Tibial nerve (tissue), 4 donors: ENCODE results near the gene CRYAB. TPM values are rescaled to one million over a fixed set of nuclear protein-coding genes. Genes with fewer than 3 reads are reported as not detected.

Source experiments
- DNase-seq, 2 donors: peaks; one replicate each; pipeline ENCODE4 v3.0.0-alpha.2; 2019; ENCODE audit warnings: low spot score in 2 of 2
- H3K27ac ChIP-seq, 4 donors: fragments of 200-600 bp; sonication (generic) in 3 of 4; one replicate each; pipeline ENCODE4 v1.5.1; 2017 to 2019; ENCODE audit warnings: mild to moderate bottlenecking in 1 of 4
- H3K27me3 ChIP-seq, 2 donors: fragments of 200-600 bp; sonication (generic) in 1 of 2; one replicate each; pipeline versions ENCODE4 v1.5.1 to v1.6.0; 2017 to 2019
- H3K36me3 ChIP-seq, 3 donors: fragments of 200-600 bp; sonication (generic); one replicate each; pipeline ENCODE4 v1.5.1; 2018 to 2019
- H3K4me1 ChIP-seq, 4 donors: fragments of 200-600 bp; sonication (generic) in 3 of 4; one replicate each; pipeline ENCODE4 v1.5.1; 2017 to 2019
- H3K4me3 ChIP-seq, 4 donors: fragments of 200-600 bp; sonication (generic) in 3 of 4; one replicate each; pipeline ENCODE4 v1.5.1; 2017 to 2019; ENCODE audit warnings: mild to moderate bottlenecking in 1 of 4, moderate library complexity in 1 of 4
- H3K9me3 ChIP-seq, 4 donors: fragments of 200-600 bp; sonication (generic) in 3 of 4; one replicate each; pipeline ENCODE4 v1.5.1; 2017 to 2019
- CTCF ChIP-seq, 5 experiments: fragments of 200-600 bp in 3 of 5; fragments of 450-650 bp in 2 of 5; sonication (generic) in 3 of 5; IDR thresholded peaks; one replicate each; pipeline ENCODE4 v1.5.1; 2016 to 2019; ENCODE audit warnings: antibody characterized with exemption in 5 of 5, mild to moderate bottlenecking in 3 of 5, moderate library complexity in 2 of 5
- EP300 ChIP-seq, 2 donors: sonication (generic); formaldehyde crosslinking; IDR thresholded peaks; one replicate each; pipeline ENCODE4 v1.6.1; 2017; ENCODE audit warnings: antibody characterized with exemption in 2 of 2, mild to moderate bottlenecking in 1 of 2
- POLR2A ChIP-seq, 2 donors: fragments of 450-650 bp; IDR thresholded peaks; one replicate each; pipeline ENCODE4 v1.6.1; 2017; ENCODE audit warnings: antibody characterized with exemption in 2 of 2, mild to moderate bottlenecking in 2 of 2, moderate library complexity in 2 of 2
- WGBS, 2 donors: methylation state at CpG; one replicate each; pipeline ENCODE4 v1.1.5; 2018; 5-methylcytosine and 5-hydroxymethylcytosine counted together
- total RNA-seq, 4 donors: library from RNA; depleted of rRNA; stranded (reverse); fragments of >200 nt; gene quantifications; one replicate each; pipeline ENCODE4 v1.1.0, GENCODE V29; 2016

CRYAB gene
- total RNA-seq, 4 donors from 2014 or later, result 353 to 879 (median 645) TPM

DNA sequence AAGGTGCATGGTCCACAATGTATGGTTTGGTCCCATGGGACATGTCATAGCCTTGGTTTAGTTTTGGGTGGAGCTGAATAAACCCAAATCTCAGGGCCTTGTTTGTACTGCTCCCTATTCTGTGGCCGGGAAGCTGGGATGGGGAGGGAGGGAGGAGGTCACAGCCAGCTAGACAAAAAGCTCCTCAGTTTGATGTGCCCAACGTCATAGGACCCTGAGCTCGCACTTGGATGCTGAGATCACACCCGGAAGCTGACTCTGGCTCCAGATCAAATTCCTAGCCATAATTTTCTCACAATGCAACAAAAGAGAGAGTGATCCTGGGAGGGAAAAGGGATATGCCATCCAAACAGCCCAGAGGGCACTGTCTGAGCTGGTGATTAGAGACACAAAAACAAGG lies 2.4 kb upstream of the CRYAB start:
- Histone ChIP-seq H3K36me3 (peaks cover 0 to 17% (median 0%) of the 10 kb centered on the region in 3 donors), H3K27me3 (no peaks in the 10 kb centered on the region), H3K9me3 (no peaks in the 10 kb centered on the region), H3K27ac (peak overlapping the region; percentile 85 to 99 (median 94)), H3K4me1 (peaks cover 0 to 23% (median 3%) of the 10 kb centered on the region in 4 donors), H3K4me3 (peak overlapping the region; percentile 44 to 65 (median 57))
- TF ChIP-seq EP300 (IDR thresholded peaks at IDR 0.05), result peak; percentile 79 to 95
- TF ChIP-seq POLR2A (IDR thresholded peaks at IDR 0.05), result peak; percentile 58 to 82
- TF ChIP-seq CTCF (IDR thresholded peaks at IDR 0.05), result no peak
- DNase-seq, result peak; percentile 64 to 81
- 14 to 24% methylated on average over 4 of the region's 4 CpGs for WGBS, 2 donors

GRCh38 chr11:111913031-111913861 lies 1.7 kb upstream of the CRYAB start:
- H3K36me3 ChIP-seq, result peaks cover 0 to 24% (median 0%) of the 10 kb centered on the region in 3 donors
- peak overlapping the region; percentile 44 to 65 (median 57) for H3K4me3 ChIP-seq
- peak overlapping the region; percentile 85 to 99 (median 94) for H3K27ac ChIP-seq
- peak in 1 of 2 donors; percentile 41 for DNase-seq
- TF ChIP-seq EP300 (IDR thresholded peaks at IDR 0.05), result peak in 1 of 2 donors; percentile 39
- peak in 1 of 2 donors; percentile 21 for TF ChIP-seq POLR2A (IDR thresholded peaks at IDR 0.05)
- no peak for TF ChIP-seq CTCF (IDR thresholded peaks at IDR 0.05)
- H3K9me3 ChIP-seq, result no peaks in the 10 kb centered on the region
- no peaks in the 10 kb centered on the region for H3K27me3 ChIP-seq
- WGBS, 2 donors, result 13 to 35% methylated on average over 18 to 24 of the region's 24 CpGs
- peaks cover 0 to 21% (median 3%) of the 10 kb centered on the region in 4 donors for H3K4me1 ChIP-seq

- WGBS, 2 donors, result 0 to 4% methylated on average over 7 to 20 of the region's 26 CpGs
- peak within 1 kb of the TSS; percentile 85 to 99 (median 94) for H3K27ac ChIP-seq
- H3K36me3 ChIP-seq, result peaks cover 0 to 31% (median 0%) of the 10 kb centered on the region in 3 donors
- H3K4me1 ChIP-seq, result peaks cover 0 to 25% (median 3%) of the 10 kb centered on the region in 4 donors
- no peak for TF ChIP-seq EP300 (IDR thresholded peaks at IDR 0.05)
- no peak for TF ChIP-seq CTCF (IDR thresholded peaks at IDR 0.05)
- no peak for TF ChIP-seq POLR2A (IDR thresholded peaks at IDR 0.05)
- H3K4me3 ChIP-seq, result peak within 1 kb of the TSS; percentile 44 to 65 (median 57)
- no peaks in the 10 kb centered on the region for H3K27me3 ChIP-seq
- no peaks in the 10 kb centered on the region for H3K9me3 ChIP-seq
- no peak for DNase-seq
Observed at GRCh38 chr11:111912535-111912934, 965 bp upstream of the CRYAB start, which contains the start of gene HSPB2. HSPB2 (plus strand) TSS chr11:111912734; CDS start chr11:111912830, 96 bp downstream.

DNA sequence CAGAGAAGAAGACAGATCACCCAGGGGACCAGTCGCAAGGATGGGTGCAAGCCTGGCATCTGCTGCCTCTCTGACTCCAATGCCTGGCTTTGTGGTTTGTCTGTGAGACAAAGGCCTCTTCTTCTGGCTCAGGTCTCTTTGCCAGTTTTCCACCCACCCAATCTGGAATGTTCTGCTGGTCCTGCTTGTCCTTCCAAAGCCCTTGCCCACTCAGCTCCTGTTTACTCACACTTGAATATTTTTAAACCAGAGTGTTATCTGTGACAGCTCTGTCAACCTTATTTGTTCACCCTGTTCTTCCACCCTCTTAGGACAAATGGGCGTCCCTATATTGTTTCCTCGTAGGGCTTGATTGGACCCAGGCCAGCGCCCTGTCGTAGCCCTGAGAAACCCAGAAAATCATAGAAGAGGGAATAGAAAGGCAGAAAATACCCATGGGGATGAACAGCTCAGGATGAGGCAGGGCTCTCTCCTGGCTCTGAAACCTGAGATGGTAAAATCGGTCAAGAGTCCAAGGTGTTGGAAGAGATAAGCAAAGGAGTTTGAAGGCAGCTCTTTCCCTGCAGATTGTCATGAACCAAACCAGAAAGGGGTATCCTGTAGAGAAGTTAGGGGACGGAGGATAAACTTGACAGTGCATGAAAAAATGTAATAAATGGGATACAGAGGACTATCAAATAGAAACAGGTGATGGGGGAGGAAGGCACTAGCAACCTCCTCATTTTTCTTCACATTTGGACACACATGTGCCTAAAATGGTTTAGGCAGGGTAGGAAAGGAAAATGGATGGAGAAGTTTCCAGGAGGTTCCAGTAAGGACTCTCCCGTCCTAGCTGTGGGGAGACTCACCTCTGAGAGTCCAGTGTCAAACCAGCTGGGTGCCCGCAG lies 651 bp downstream of the CRYAB start:
- peak overlapping the region; percentile 44 to 65 (median 57) for H3K4me3 ChIP-seq
- no peak for DNase-seq
- H3K9me3 ChIP-seq, result no peaks in the 10 kb centered on the region
- 27 to 34% methylated on average over 9 of the region's 9 CpGs for WGBS, 2 donors
- H3K4me1 ChIP-seq, result peaks cover 0 to 25% (median 3%) of the 10 kb centered on the region in 4 donors
- no peaks in the 10 kb centered on the region for H3K27me3 ChIP-seq
- peaks cover 0 to 34% (median 0%) of the 10 kb centered on the region in 3 donors for H3K36me3 ChIP-seq
- peak; percentile 74 to 95 for TF ChIP-seq EP300 (IDR thresholded peaks at IDR 0.05)
- TF ChIP-seq POLR2A (IDR thresholded peaks at IDR 0.05), result peak; percentile 16 to 71
- peak in 1 of 5 experiments; percentile 14 for TF ChIP-seq CTCF (IDR thresholded peaks at IDR 0.05)
- peak overlapping the region; percentile 85 to 99 (median 94) for H3K27ac ChIP-seq
